Measurements from ENCODE around the gene CALN1. TPM values are rescaled to one million over a fixed set of nuclear protein-coding genes. Genes with fewer than 3 reads are reported as not detected.
"Not testable (repeated sequence)": the region's sequence is repeated elsewhere in the genome, so short reads cannot be mapped to it uniquely, and the experiment has no call there.

CALN1 gene
- total and polyA plus RNA-seq, 2 experiments from 2014 or later: 0.23 to 0.28 TPM

DNA sequence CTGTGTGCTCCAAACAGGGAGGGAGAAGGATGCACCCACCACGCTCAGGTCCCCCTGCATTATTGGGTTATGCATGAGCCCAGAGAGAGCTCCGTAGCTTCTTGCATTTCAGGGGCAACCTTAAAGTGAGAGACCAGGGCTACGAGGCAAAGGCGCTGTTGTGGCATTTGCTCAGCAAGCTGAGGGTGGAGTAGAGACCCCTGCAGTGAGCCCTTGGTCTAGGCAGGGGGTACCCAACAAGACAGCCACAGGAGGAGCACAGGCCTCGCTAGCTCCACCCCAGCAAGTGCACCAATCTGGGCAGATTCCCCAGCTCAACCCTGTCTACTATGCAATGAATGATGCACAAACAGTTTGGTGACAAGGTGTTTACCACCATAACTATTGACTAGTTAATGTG is 198.4 kb downstream of the CALN1 start:
- DNase-seq (ENCODE audit: low spot score): no peak
- no peaks in the 10 kb centered on the region for H3K9me3 ChIP-seq (ENCODE audit: low read depth)
- no peak overlapping the region for H3K4me3 ChIP-seq
- no peaks in the 10 kb centered on the region for H3K9me2 ChIP-seq (replicated peaks; ENCODE audit: insufficient read depth)
- no peak overlapping the region for H3K4me2 ChIP-seq
- H4K20me1 ChIP-seq (ENCODE audit: insufficient read depth, poor library complexity, severe bottlenecking): no peaks in the 10 kb centered on the region
- H3K27me3 ChIP-seq: no peaks in the 10 kb centered on the region
- no peaks in the 10 kb centered on the region for H3K79me2 ChIP-seq
- 91% methylated on average over 5 of the region's 5 CpGs for WGBS (ENCODE audit: low lambda C conversion rate, missing lambda C conversion rate)
- TF ChIP-seq EZH2phosphoT487 (IDR thresholded peaks at IDR 0.05; ENCODE audit: low read depth, severe bottlenecking, unreplicated experiment): no peak
- TF ChIP-seq, protein P1, sequence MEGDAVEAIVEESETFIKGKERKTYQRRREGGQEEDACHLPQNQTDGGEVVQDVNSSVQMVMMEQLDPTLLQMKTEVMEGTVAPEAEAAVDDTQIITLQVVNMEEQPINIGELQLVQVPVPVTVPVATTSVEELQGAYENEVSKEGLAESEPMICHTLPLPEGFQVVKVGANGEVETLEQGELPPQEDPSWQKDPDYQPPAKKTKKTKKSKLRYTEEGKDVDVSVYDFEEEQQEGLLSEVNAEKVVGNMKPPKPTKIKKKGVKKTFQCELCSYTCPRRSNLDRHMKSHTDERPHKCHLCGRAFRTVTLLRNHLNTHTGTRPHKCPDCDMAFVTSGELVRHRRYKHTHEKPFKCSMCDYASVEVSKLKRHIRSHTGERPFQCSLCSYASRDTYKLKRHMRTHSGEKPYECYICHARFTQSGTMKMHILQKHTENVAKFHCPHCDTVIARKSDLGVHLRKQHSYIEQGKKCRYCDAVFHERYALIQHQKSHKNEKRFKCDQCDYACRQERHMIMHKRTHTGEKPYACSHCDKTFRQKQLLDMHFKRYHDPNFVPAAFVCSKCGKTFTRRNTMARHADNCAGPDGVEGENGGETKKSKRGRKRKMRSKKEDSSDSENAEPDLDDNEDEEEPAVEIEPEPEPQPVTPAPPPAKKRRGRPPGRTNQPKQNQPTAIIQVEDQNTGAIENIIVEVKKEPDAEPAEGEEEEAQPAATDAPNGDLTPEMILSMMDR (IDR thresholded peaks at IDR 0.05; ENCODE audit: poor library complexity): no peak
- no peaks in the 10 kb centered on the region for H3K4me1 ChIP-seq (ENCODE audit: insufficient read depth)
- H3K27ac ChIP-seq: no peak overlapping the region
- H2AFZ ChIP-seq: no peak overlapping the region
- H3K36me3 ChIP-seq (replicated peaks; ENCODE audit: insufficient read depth, low read depth): no peaks in the 10 kb centered on the region

DNA sequence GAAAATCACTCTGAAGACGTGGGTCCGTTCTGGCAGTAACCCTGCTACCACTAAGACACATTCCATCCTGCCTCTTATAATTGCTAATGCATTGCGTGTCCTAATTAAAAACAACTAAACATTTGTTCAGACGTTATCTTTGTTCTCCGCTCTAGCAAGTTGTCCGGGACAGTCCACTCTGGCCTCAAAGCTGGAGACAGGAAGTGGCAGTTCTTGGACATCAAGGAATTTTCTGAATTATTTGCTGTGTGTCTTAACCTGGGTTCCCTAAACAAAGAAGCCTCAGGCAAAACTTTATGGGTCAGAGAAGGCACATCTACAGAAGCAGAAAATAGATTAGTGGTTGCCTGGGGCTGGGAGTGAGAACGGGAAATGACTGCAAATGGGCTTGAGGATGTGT is 199.1 kb downstream of the CALN1 start:
- H3K4me1 ChIP-seq (ENCODE audit: insufficient read depth): no peaks in the 10 kb centered on the region
- no peaks in the 10 kb centered on the region for H3K9me2 ChIP-seq (replicated peaks; ENCODE audit: insufficient read depth)
- no peak overlapping the region for H2AFZ ChIP-seq
- no peaks in the 10 kb centered on the region for H3K79me2 ChIP-seq
- no peaks in the 10 kb centered on the region for H3K36me3 ChIP-seq (replicated peaks; ENCODE audit: insufficient read depth, low read depth)
- no peak for DNase-seq (ENCODE audit: low spot score)
- no peak overlapping the region for H3K4me2 ChIP-seq
- 79% methylated on average over 7 of the region's 7 CpGs for WGBS (ENCODE audit: low lambda C conversion rate, missing lambda C conversion rate)
- peaks cover 5% of the 10 kb centered on the region for H3K27me3 ChIP-seq
- H3K9me3 ChIP-seq (ENCODE audit: low read depth): no peaks in the 10 kb centered on the region
- H4K20me1 ChIP-seq (ENCODE audit: insufficient read depth, poor library complexity, severe bottlenecking): no peaks in the 10 kb centered on the region
- TF ChIP-seq EZH2phosphoT487 (IDR thresholded peaks at IDR 0.05; ENCODE audit: low read depth, severe bottlenecking, unreplicated experiment): no peak
- no peak for TF ChIP-seq EZH2 (IDR thresholded peaks at IDR 0.05; ENCODE audit: borderline replicate concordance)
- TF ChIP-seq, protein P1 (IDR thresholded peaks at IDR 0.05; ENCODE audit: poor library complexity): no peak
- no peak overlapping the region for H3K27ac ChIP-seq
- no peak overlapping the region for H3K4me3 ChIP-seq

DNA sequence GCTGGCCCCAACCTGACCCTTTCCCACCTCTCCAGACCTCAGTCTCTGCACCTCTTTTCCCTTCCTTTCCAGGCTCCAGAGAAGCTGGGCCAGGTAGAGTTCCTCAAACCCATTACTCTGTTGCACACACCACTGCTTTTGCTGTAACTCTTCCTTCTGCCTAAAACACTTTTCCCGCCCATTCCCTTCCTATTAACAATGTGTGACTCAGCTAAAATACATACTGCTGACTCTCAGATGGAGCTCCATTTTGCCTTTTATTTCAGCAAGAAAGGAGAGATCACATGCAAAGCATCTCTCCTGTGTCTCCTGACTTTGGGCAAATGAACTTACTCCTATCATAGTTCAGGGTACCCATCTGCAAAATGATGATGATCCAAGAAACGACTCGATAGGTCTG is 201.0 kb downstream of the CALN1 start:
- Histone ChIP-seq H2AFZ (no peak overlapping the region), H3K9me2 (replicated peaks; ENCODE audit: insufficient read depth) (no peaks in the 10 kb centered on the region), H3K79me2 (no peaks in the 10 kb centered on the region), H3K9me3 (ENCODE audit: low read depth) (no peaks in the 10 kb centered on the region), H3K4me2 (no peak overlapping the region), H4K20me1 (ENCODE audit: insufficient read depth, poor library complexity, severe bottlenecking) (no peaks in the 10 kb centered on the region), H3K27me3 (peaks cover 9% of the 10 kb centered on the region), H3K4me3 (no peak overlapping the region), H3K27ac (no peak overlapping the region), H3K4me1 (ENCODE audit: insufficient read depth) (no peaks in the 10 kb centered on the region), H3K36me3 (replicated peaks; ENCODE audit: insufficient read depth, low read depth) (no peaks in the 10 kb centered on the region)
- 90% methylated on average over 3 of the region's 3 CpGs for WGBS (ENCODE audit: low lambda C conversion rate, missing lambda C conversion rate)
- DNase-seq (ENCODE audit: low spot score): no peak
- TF ChIP-seq EZH2 (IDR thresholded peaks at IDR 0.05; ENCODE audit: borderline replicate concordance): no peak
- TF ChIP-seq, protein P1 (IDR thresholded peaks at IDR 0.05; ENCODE audit: poor library complexity): no peak
- TF ChIP-seq EZH2phosphoT487 (IDR thresholded peaks at IDR 0.05; ENCODE audit: low read depth, severe bottlenecking, unreplicated experiment): no peak

DNA sequence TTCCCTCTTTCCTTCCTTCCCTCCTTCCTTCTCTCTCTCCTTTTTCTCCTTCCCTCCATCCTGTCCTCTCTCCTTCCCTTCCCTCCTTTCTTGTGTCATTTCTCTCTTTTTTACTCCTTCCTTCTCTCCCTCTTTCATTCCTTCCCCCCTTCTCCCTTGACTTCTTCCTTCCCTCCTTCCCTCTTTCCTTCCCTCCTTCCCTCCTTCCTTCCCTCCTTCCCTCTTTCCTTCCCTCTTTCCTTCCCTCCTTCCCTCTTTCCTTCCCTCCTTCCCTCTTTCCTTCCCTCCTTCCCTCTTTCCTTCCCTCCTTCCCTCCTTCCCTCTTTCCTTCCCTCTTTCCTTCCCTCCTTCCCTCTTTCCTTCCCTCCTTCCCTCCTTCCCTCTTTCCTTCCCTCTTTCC is 203.1 kb downstream of the CALN1 start:
- not testable (repeated sequence) for H3K27ac ChIP-seq; H3K9me3 ChIP-seq (ENCODE audit: low read depth); H4K20me1 ChIP-seq (ENCODE audit: insufficient read depth, poor library complexity, severe bottlenecking); H3K27me3 ChIP-seq; DNase-seq (ENCODE audit: low spot score); H2AFZ ChIP-seq; H3K4me1 ChIP-seq (ENCODE audit: insufficient read depth); H3K4me2 ChIP-seq; H3K4me3 ChIP-seq; H3K79me2 ChIP-seq; H3K9me2 ChIP-seq (replicated peaks; ENCODE audit: insufficient read depth); H3K36me3 ChIP-seq (replicated peaks; ENCODE audit: insufficient read depth, low read depth)
